IMR-90 (cell line): ENCODE data around the gene CTSC.

Experiments used
- BHLHE40 ChIP-seq: fragments of 150-350 bp; IDR thresholded peaks from 2 replicates; pipeline ENCODE4 v1.6.1; 2016; ENCODE audit warnings: mild to moderate bottlenecking, low read depth, low read length
- CEBPB ChIP-seq: IDR thresholded peaks from 2 replicates; pipeline ENCODE4 v1.6.1; 2012; ENCODE audit warnings: low read depth, low read length, improper control_type of control experiment
- CHD1 ChIP-seq: IDR thresholded peaks from 2 replicates; pipeline ENCODE4 v1.6.1; 2012; ENCODE audit warnings: low read depth, low read length, improper control_type of control experiment
- MAZ ChIP-seq: IDR thresholded peaks from 2 replicates; pipeline ENCODE4 v1.6.1; 2012; ENCODE audit warnings: low read depth, mild to moderate bottlenecking, low read length, improper control_type of control experiment, moderate library complexity, borderline replicate concordance
- MXI1 ChIP-seq: IDR thresholded peaks from 2 replicates; pipeline ENCODE4 v1.6.1; 2012; ENCODE audit warnings: low read depth, mild to moderate bottlenecking, low read length, moderate library complexity, borderline replicate concordance
- POLR2A ChIP-seq: IDR thresholded peaks from 2 replicates; pipeline ENCODE4 v1.6.1; 2012; ENCODE audit warnings: mild to moderate bottlenecking, low read depth, low read length
- RAD21 ChIP-seq: IDR thresholded peaks from 2 replicates; pipeline ENCODE4 v1.6.1; 2012; ENCODE audit warnings: low read length, improper control_type of control experiment
- RCOR1 ChIP-seq: IDR thresholded peaks from 2 replicates; pipeline ENCODE4 v1.6.1; 2012; ENCODE audit warnings: mild to moderate bottlenecking, low read length, improper control_type of control experiment; ENCODE audit not compliant: insufficient replicate concordance
- RFX5 ChIP-seq: IDR thresholded peaks from 2 replicates; pipeline ENCODE4 v1.8.0; 2012; ENCODE audit warnings: low read depth, mild to moderate bottlenecking, low read length, moderate library complexity
- SMC3 ChIP-seq: fragments of 150-350 bp; IDR thresholded peaks from 2 replicates; pipeline ENCODE4 v1.6.1; 2016; ENCODE audit warnings: low read depth, mild to moderate bottlenecking, antibody characterized with exemption, low read length, moderate library complexity
- TF ChIP-seq, protein P1 (sequence below): conservative IDR thresholded peaks from 2 replicates; pipeline ENCODE4 v1.5.1; 2012; ENCODE audit warnings: mild to moderate bottlenecking, low read depth, low read length, improper control_type of control experiment
- TF ChIP-seq, protein P2 (sequence below): fragments of 150-350 bp; IDR thresholded peaks from 2 replicates; pipeline ENCODE4 v1.6.1; 2016; ENCODE audit warnings: low read depth, mild to moderate bottlenecking, low read length, moderate library complexity, borderline replicate concordance

DNA sequence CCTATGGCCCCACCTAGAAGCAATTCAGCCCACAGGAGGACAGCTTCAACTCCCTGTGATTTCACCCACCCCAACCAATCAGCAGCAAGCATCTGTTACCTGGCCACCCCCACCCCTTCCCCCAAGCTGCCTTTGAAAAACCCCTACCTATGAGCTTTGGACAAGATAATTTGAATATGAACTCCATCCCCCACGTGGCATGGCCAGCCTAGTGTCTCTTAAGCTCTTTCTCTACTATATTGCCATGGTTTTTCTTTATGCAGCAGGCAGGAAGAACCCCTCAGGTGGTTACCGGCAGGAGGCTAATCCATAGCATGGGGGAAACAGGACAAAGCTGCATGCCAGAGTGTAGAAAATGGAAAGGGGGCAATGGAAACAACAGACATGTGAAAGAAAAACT lies 29.0 kb downstream of the CTSC start:
- TF ChIP-seq, protein P1, sequence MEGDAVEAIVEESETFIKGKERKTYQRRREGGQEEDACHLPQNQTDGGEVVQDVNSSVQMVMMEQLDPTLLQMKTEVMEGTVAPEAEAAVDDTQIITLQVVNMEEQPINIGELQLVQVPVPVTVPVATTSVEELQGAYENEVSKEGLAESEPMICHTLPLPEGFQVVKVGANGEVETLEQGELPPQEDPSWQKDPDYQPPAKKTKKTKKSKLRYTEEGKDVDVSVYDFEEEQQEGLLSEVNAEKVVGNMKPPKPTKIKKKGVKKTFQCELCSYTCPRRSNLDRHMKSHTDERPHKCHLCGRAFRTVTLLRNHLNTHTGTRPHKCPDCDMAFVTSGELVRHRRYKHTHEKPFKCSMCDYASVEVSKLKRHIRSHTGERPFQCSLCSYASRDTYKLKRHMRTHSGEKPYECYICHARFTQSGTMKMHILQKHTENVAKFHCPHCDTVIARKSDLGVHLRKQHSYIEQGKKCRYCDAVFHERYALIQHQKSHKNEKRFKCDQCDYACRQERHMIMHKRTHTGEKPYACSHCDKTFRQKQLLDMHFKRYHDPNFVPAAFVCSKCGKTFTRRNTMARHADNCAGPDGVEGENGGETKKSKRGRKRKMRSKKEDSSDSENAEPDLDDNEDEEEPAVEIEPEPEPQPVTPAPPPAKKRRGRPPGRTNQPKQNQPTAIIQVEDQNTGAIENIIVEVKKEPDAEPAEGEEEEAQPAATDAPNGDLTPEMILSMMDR: no peak
- no peak for TF ChIP-seq MXI1
- no peak for TF ChIP-seq BHLHE40
- TF ChIP-seq POLR2A: no peak
- TF ChIP-seq MAZ: no peak
- TF ChIP-seq RFX5: no peak
- no peak for TF ChIP-seq SMC3
- TF ChIP-seq, protein P2, sequence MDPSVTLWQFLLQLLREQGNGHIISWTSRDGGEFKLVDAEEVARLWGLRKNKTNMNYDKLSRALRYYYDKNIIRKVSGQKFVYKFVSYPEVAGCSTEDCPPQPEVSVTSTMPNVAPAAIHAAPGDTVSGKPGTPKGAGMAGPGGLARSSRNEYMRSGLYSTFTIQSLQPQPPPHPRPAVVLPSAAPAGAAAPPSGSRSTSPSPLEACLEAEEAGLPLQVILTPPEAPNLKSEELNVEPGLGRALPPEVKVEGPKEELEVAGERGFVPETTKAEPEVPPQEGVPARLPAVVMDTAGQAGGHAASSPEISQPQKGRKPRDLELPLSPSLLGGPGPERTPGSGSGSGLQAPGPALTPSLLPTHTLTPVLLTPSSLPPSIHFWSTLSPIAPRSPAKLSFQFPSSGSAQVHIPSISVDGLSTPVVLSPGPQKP: no peak
- TF ChIP-seq CHD1: no peak
- no peak for TF ChIP-seq RAD21
- TF ChIP-seq RCOR1: no peak
- TF ChIP-seq CEBPB: no peak
